ENCODE results near the gene OR52I1.

OR52I1 gene

GRCh38 chr11:4581443-4581842, 12.4 kb upstream of the OR52I1 start, which contains the start of gene OR52I2:
TSS of gene OR52I2 (plus strand) at chr11:4581743.
- no peak within 1 kb of the TSS for H3K4me3 ChIP-seq (ENCODE audit: low read length)
- DNase-seq (ENCODE audit: low read depth), result no peak
- TF ChIP-seq CTCF (conservative IDR thresholded peaks at IDR 0.05; ENCODE audit: low read depth, low read length), result no peak

GRCh38 chr11:4589017-4589416, 4.8 kb upstream of the OR52I1 start:
- H3K4me3 ChIP-seq (ENCODE audit: low read length), result no peak overlapping the region
- DNase-seq (ENCODE audit: low read depth), result no peak
- no peak for TF ChIP-seq CTCF (conservative IDR thresholded peaks at IDR 0.05; ENCODE audit: low read depth, low read length)

GRCh38 chr11:4605057-4605456, 11.2 kb downstream of the OR52I1 start:
- TF ChIP-seq CTCF (conservative IDR thresholded peaks at IDR 0.05; ENCODE audit: low read depth, low read length), result no peak
- no peak for DNase-seq (ENCODE audit: low read depth)
- H3K4me3 ChIP-seq (ENCODE audit: low read length), result no peak overlapping the region

- no peak for DNase-seq (ENCODE audit: low read depth)
- no peak for TF ChIP-seq CTCF (conservative IDR thresholded peaks at IDR 0.05; ENCODE audit: low read depth, low read length)
- H3K4me3 ChIP-seq (ENCODE audit: low read length), result peak overlapping the region; percentile 86
Observed at GRCh38 chr11:4606231-4607015, 12.6 kb downstream of the OR52I1 start.

- no peak for TF ChIP-seq CTCF (conservative IDR thresholded peaks at IDR 0.05; ENCODE audit: low read depth, low read length)
- DNase-seq (ENCODE audit: low read depth), result no peak
- peak overlapping the region; percentile 86 for H3K4me3 ChIP-seq (ENCODE audit: low read length)
Observed at GRCh38 chr11:4607096-4607495, 13.3 kb downstream of the OR52I1 start.

GRCh38 chr11:4607781-4608666, 14.2 kb downstream of the OR52I1 start, which contains the start of gene TRIM68:
TSS of gene TRIM68 (minus strand) at chr11:4608231. CDS start at chr11:4605504, 2,727 bp downstream.
- H3K4me3 ChIP-seq (ENCODE audit: low read length), result peak within 1 kb of the TSS; percentile 86
- peak; percentile 77 for DNase-seq (ENCODE audit: low read depth)
- TF ChIP-seq CTCF (conservative IDR thresholded peaks at IDR 0.05; ENCODE audit: low read depth, low read length), result no peak
